Tibial nerve (tissue), 4 donors: ENCODE data around the gene SERP1.

Experiments used
- EP300 ChIP-seq, 2 donors: sonication (generic); formaldehyde crosslinking; IDR thresholded peaks; one replicate each; pipeline ENCODE4 v1.6.1; 2017; ENCODE audit warnings: antibody characterized with exemption in 2 of 2, mild to moderate bottlenecking in 1 of 2
- TF ChIP-seq, protein P1 (sequence below), 5 experiments: fragments of 200-600 bp in 3 of 5; fragments of 450-650 bp in 2 of 5; sonication (generic) in 3 of 5; IDR thresholded peaks; one replicate each; pipeline ENCODE4 v1.5.1; 2016 to 2019; ENCODE audit warnings: antibody characterized with exemption in 5 of 5, mild to moderate bottlenecking in 3 of 5, moderate library complexity in 2 of 5

DNA sequence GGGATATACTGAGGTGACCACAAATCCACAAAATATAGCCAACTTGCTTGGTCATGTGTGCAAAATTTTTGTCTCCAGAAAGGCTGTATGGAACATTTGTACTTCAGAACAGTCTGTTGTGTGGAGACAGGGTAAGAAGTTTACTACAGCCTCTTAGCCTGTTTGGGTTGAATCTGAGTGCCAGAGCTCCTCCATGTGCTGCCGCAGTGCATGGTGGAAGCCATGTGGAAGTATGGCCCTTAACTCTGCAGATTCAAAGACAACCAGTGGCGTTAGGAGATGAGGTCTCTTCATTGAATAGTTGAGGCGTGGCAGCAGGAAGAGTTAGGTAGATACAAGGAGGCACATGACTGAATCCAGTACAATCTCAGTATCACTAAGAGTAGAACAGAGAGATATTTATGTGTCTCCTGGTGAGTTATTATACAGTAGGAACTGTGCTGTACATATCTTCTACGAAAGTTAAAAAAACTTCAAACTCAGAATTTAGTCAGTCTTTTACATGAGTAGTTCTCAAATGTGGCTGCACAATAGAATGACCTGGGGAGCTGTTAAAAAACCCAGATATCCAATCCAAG, 9.7 kb upstream of the SERP1 start:
- TF ChIP-seq, protein P1, sequence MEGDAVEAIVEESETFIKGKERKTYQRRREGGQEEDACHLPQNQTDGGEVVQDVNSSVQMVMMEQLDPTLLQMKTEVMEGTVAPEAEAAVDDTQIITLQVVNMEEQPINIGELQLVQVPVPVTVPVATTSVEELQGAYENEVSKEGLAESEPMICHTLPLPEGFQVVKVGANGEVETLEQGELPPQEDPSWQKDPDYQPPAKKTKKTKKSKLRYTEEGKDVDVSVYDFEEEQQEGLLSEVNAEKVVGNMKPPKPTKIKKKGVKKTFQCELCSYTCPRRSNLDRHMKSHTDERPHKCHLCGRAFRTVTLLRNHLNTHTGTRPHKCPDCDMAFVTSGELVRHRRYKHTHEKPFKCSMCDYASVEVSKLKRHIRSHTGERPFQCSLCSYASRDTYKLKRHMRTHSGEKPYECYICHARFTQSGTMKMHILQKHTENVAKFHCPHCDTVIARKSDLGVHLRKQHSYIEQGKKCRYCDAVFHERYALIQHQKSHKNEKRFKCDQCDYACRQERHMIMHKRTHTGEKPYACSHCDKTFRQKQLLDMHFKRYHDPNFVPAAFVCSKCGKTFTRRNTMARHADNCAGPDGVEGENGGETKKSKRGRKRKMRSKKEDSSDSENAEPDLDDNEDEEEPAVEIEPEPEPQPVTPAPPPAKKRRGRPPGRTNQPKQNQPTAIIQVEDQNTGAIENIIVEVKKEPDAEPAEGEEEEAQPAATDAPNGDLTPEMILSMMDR (IDR thresholded peaks at IDR 0.05), result no peak
- no peak for TF ChIP-seq EP300 (IDR thresholded peaks at IDR 0.05)
